C1 segment of cervical spinal cord (tissue), 14 donors: ENCODE measurements around the gene TRAPPC8.

ENCODE experiments used
- DNase-seq, 14 donors: peaks; one replicate each; lab custom pipeline; 2025; lab: John Stamatoyannopoulos, UW

Gene TRAPPC8

DNA sequence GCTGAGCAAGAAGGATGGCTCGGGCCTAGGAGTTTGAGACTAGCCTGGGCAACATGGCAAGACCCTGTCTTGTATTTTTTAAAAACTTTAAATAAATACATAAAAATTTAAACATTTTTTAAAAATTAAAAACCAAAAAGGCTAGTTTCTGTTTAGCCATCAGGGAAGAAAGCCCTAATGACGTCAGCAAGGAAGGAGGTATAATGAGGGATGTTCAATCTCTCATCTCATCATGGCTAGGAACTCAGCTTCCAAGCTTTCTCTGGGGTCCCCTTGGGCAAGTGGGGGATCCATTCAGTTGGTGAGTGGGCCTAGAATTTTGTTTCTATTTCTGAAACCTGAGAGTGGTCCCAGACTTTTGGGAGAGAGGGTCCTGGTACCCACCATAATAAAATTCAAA is 147.2 kb downstream of the TRAPPC8 start:
- DNase-seq, result no peak

DNA sequence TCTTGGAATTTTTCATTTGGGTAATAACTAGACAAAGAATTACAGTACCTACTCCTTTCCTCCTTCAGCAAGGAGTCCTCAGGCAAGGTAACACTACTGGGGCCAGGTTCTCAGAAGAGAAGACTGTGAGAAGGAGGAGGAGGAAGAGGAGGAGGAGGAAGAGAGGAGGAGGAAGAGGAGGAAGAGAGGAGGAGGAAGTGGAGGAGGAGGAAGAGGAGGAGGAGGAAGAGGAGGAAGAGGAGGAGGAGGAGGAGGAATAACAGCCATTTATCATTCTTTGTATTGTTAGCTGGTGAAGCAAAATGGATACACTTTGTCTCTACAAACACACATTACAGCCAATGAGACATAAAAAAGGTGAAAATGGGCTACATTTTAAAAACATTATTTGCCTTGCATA is 149.4 kb downstream of the TRAPPC8 start:
- DNase-seq, result no peak

DNA sequence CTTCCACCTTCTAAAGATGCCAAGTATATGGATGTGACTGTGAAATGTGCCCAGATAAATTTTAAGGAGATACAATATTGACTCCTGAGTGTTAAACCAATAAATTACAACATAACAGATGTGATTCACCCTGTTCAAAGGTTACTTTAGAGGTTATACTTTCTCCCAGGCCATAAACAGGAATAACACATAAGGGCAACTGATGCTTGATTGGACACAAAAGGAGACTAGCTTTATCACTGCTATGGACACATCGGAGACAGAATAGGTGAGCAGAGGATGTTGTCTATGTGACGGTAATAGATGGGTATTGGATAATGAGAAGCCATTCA is 150.4 kb downstream of the TRAPPC8 start:
- DNase-seq, result no peak

DNA sequence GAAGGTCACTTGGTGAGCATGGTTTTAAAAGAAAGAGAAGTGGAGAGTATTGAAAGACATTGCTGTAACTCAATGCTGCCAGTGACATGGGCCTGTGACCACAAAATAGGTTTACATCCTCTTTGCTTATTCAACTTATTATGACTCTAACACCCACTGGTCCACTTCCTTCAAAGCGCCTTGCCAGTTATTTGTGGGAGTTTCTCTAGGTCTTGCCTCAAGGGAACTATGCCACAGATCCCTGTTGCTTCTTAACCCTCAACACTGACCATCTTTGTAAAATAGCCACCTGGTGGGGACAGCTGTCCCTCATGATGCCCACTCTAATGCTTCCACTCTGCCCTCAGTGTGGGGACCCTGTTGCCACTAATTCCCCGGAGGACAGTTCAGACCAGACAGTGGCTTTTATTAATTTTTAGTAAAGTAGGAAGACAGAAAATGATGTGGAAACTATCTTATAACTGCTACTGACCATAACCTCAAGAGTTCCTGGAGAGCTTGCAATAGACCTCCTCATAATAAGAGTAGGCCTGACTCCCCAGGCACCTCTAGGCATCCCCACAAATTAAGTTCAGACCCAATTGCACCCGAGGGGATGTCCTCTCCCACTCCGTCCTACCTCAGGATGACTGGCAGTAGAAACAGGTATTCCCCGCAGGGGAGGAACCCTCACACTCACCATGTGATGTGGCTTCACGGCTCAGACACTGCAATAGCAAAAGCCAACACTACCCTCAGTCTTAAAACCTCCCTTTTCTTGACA is 150.9 kb downstream of the TRAPPC8 start:
- no peak for DNase-seq

DNA sequence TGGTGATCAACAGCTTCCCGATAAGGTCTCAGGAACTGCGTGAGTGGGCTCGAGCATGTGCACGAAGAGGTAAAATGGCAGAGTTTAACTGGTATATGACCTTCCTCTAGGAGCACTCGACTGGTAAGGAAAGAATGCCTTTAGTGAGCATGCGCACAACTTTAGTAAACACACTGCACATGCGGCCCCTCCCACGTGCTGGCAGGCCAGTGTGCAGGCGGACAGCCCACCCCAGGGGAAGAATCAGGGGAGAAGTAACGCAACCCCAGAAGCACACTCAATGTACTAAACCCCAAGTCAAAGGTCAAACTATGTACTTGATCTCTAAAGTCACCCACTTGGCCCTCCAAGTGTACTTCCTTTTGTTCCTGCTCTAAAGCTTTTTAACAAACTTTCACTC is 153.5 kb downstream of the TRAPPC8 start:
- DNase-seq, result no peak

DNA sequence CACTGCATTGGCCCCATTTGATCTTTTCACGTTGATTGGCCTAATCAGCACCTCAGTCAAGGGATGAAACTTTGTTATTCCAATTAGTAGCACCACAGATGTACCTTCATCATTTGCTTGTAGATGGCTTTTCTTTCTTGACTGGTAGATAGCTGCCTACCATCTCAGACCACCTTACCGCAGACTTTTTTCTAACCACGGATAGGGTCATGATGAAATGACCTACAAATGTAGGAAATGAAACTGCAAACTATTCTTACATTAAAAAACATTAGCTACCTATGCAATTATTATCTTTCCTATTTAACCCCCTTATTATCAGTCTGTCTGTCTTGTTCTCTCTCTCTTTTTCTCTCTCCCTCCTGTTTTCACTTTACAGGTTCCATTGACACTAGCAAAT is 159.9 kb downstream of the TRAPPC8 start:
- no peak for DNase-seq
